ENCODE measurements around the gene ACVRL1. TPM values are rescaled to one million over a fixed set of nuclear protein-coding genes. Genes with fewer than 3 reads are reported as not detected.

Gene ACVRL1
- polyA plus RNA-seq, 1 experiment = 13.1 TPM

GRCh38 chr12:51942056-51942455 is 34.8 kb downstream of the ACVRL1 start:
- ChIA-PET POLR2A (no interaction called here), CTCF (interaction anchor here (1.0 to 3.1 kb wide), 5 partner anchors 15 to 83 kb away, joined by 3 to 12 read pairs (median 6); no protein-coding TSS in a partner anchor)
- Histone ChIP-seq H3K27me3 (ENCODE audit: control insufficient read depth, insufficient read depth, low read length) (peaks cover 5% of the 10 kb centered on the region), H3K36me3 (ENCODE audit: control insufficient read depth, insufficient read depth, low read length) (no peaks in the 10 kb centered on the region), H3K4me3 (ENCODE audit: low read depth, low read length) (no peak overlapping the region)
- TF ChIP-seq CTCF (IDR thresholded peaks at IDR 0.05; ENCODE audit: insufficient read depth, low read depth, low read length) = no peak
- DNase-seq (ENCODE audit: low read depth) = no peak

GRCh38 chr12:51942501-51943000 is 35.2 kb downstream of the ACVRL1 start:
- H3K36me3 ChIP-seq (ENCODE audit: control insufficient read depth, insufficient read depth, low read length) = no peaks in the 10 kb centered on the region
- CTCF ChIA-PET = interaction anchor here (1.0 to 3.1 kb wide), 5 partner anchors 16 to 83 kb away, joined by 3 to 12 read pairs (median 6); no protein-coding TSS in a partner anchor
- peaks cover 8% of the 10 kb centered on the region for H3K27me3 ChIP-seq (ENCODE audit: control insufficient read depth, insufficient read depth, low read length)
- H3K4me3 ChIP-seq (ENCODE audit: low read depth, low read length) = no peak overlapping the region
- POLR2A ChIA-PET = no interaction called here
- no peak for TF ChIP-seq CTCF (IDR thresholded peaks at IDR 0.05; ENCODE audit: insufficient read depth, low read depth, low read length)
- DNase-seq (ENCODE audit: low read depth) = no peak

GRCh38 chr12:51943346-51943745 is 36.0 kb downstream of the ACVRL1 start:
- Histone ChIP-seq H3K4me3 (ENCODE audit: low read depth, low read length) (no peak overlapping the region), H3K27me3 (ENCODE audit: control insufficient read depth, insufficient read depth, low read length) (peaks cover 9% of the 10 kb centered on the region), H3K36me3 (ENCODE audit: control insufficient read depth, insufficient read depth, low read length) (no peaks in the 10 kb centered on the region)
- CTCF ChIA-PET = no interaction called here
- POLR2A ChIA-PET = no interaction called here
- no peak for TF ChIP-seq CTCF (IDR thresholded peaks at IDR 0.05; ENCODE audit: insufficient read depth, low read depth, low read length)
- no peak for DNase-seq (ENCODE audit: low read depth)

GRCh38 chr12:51944608-51945233 is 37.4 kb downstream of the ACVRL1 start:
- Histone ChIP-seq H3K4me3 (ENCODE audit: low read depth, low read length) (no peak overlapping the region), H3K27me3 (ENCODE audit: control insufficient read depth, insufficient read depth, low read length) (peaks cover 11% of the 10 kb centered on the region), H3K36me3 (ENCODE audit: control insufficient read depth, insufficient read depth, low read length) (no peaks in the 10 kb centered on the region)
- no peak for DNase-seq (ENCODE audit: low read depth)
- POLR2A ChIA-PET = no interaction called here
- CTCF ChIA-PET = no interaction called here
- no peak for TF ChIP-seq CTCF (IDR thresholded peaks at IDR 0.05; ENCODE audit: insufficient read depth, low read depth, low read length)

GRCh38 chr12:51947246-51947996 is 40.1 kb downstream of the ACVRL1 start:
- peaks cover 12% of the 10 kb centered on the region for H3K27me3 ChIP-seq (ENCODE audit: control insufficient read depth, insufficient read depth, low read length)
- ChIA-PET CTCF (interaction anchor here (6.5 kb wide), 1 partner anchor 24 kb away, joined by 31 read pairs; no protein-coding TSS in a partner anchor), POLR2A (no interaction called here)
- DNase-seq (ENCODE audit: low read depth) = no peak
- TF ChIP-seq CTCF (IDR thresholded peaks at IDR 0.05; ENCODE audit: insufficient read depth, low read depth, low read length) = no peak
- no peak overlapping the region for H3K4me3 ChIP-seq (ENCODE audit: low read depth, low read length)
- H3K36me3 ChIP-seq (ENCODE audit: control insufficient read depth, insufficient read depth, low read length) = no peaks in the 10 kb centered on the region; the same call in 1 of the 2 replicates

Data from BJ (cell line).